T-helper 1 cell treated with Interleukin-12 subunit alpha and Interleukin-12 subunit beta and Interleukin-4 antibody, amounts not matched to agents 30 ng/mL and 1 ng/mL, for 36 hours (primary cell): ENCODE measurements around the gene MTR. TPM values are rescaled to one million over a fixed set of nuclear protein-coding genes. Genes with fewer than 3 reads are reported as not detected.
"Not testable (repeated sequence)": the region's sequence is repeated elsewhere in the genome, so short reads cannot be mapped to it uniquely, and the experiment has no call there.

Source experiments
- intact Hi-C: fragments of 100-400 bp; cut with micrococcal nuclease; formaldehyde crosslinking; loops from one replicate; pipeline ENCODE4 v1.15.1; 2024
- total RNA-seq: library from RNA; stranded (reverse); gene quantifications from 2 replicates; pipeline ENCODE4 v1.2.3, GENCODE V29; 2022

Gene MTR
- total RNA-seq, 1 donor from 2014 or later, result 37.1 TPM

GRCh38 chr1:236830116-236830515 is 35.0 kb downstream of the MTR start:
- intact Hi-C loops, result no loop called here

- intact Hi-C loops, result no loop called here
Measured at GRCh38 chr1:236830560-236830959, 35.5 kb downstream of the MTR start.

- intact Hi-C loops, result no loop called here
Measured at GRCh38 chr1:236833575-236833974, 38.5 kb downstream of the MTR start.

GRCh38 chr1:236834876-236835275 is 39.8 kb downstream of the MTR start:
- intact Hi-C loops, result no loop called here

- intact Hi-C loops, result no loop called here
Measured at GRCh38 chr1:236835491-236835890, 40.4 kb downstream of the MTR start.

GRCh38 chr1:236836157-236836556 is 41.1 kb downstream of the MTR start:
- intact Hi-C loops, result no loop called here

GRCh38 chr1:236837115-236837514 is 42.0 kb downstream of the MTR start:
- intact Hi-C loops, result no loop called here

- intact Hi-C loops, result no loop called here
Measured at GRCh38 chr1:236837897-236838296, 42.8 kb downstream of the MTR start.

GRCh38 chr1:236841341-236841740 is 46.2 kb downstream of the MTR start:
- intact Hi-C loops, result no loop called here

GRCh38 chr1:236844499-236845271 is 49.6 kb downstream of the MTR start:
- intact Hi-C loops, result no loop called here

GRCh38 chr1:236845830-236846229 is 50.7 kb downstream of the MTR start:
- intact Hi-C loops, result no loop called here

- intact Hi-C loops, result no loop called here
Measured at GRCh38 chr1:236848274-236848923, 53.3 kb downstream of the MTR start.

GRCh38 chr1:236850077-236850979 is 55.2 kb downstream of the MTR start:
- intact Hi-C loops, result no loop called here

GRCh38 chr1:236851871-236852270 is 56.8 kb downstream of the MTR start:
- intact Hi-C loops, result no loop called here

- intact Hi-C loops, result no loop called here
Measured at GRCh38 chr1:236853921-236854604, 59.0 kb downstream of the MTR start.

- intact Hi-C loops, result no loop called here
Measured at GRCh38 chr1:236854605-236854983, 59.5 kb downstream of the MTR start.

GRCh38 chr1:236856649-236857048 is 61.6 kb downstream of the MTR start:
- intact Hi-C loops, result not testable (repeated sequence)

GRCh38 chr1:236858165-236858564 is 63.1 kb downstream of the MTR start:
- intact Hi-C loops, result no loop called here

- intact Hi-C loops, result no loop called here
Measured at GRCh38 chr1:236860101-236860500, 65.0 kb downstream of the MTR start.

GRCh38 chr1:236860674-236861073 is 65.6 kb downstream of the MTR start:
- intact Hi-C loops, result no loop called here

- intact Hi-C loops, result no loop called here
Measured at GRCh38 chr1:236861560-236862218, 66.6 kb downstream of the MTR start.
